Fibroblast of skin of scalp (primary cell): ENCODE data around the gene PRKD2.

Experiments
- DNase-seq: peaks from one replicate; pipeline ENCODE4 v3.0.0-alpha.2; 2013

Gene PRKD2

DNA sequence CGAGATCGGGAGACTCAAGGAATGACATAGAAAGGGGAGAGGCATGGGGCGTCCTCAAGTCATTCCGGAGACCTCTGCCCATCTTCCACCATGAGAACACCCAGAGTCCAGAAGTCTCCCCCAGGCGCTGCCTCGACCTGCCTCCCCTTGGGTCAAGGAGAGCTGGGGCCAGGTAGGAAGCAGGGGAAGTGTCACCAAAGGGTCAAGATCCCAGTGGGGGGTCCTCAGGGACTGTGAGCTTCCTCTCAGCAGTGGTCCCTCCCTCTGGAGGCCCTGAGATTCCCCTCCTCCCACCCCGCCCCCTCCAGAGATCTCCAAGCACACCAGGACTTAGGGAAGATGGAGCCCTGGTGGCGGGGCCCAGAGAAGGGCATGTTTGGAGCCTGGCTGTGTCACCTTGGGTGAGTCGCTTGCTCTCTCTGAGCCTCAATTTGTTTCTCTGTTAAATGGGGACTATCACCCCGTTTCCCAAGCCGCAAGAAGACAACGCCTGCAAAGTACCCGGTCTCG, 56.9 kb downstream of the PRKD2 start:
- peak; percentile 43 for DNase-seq

DNA sequence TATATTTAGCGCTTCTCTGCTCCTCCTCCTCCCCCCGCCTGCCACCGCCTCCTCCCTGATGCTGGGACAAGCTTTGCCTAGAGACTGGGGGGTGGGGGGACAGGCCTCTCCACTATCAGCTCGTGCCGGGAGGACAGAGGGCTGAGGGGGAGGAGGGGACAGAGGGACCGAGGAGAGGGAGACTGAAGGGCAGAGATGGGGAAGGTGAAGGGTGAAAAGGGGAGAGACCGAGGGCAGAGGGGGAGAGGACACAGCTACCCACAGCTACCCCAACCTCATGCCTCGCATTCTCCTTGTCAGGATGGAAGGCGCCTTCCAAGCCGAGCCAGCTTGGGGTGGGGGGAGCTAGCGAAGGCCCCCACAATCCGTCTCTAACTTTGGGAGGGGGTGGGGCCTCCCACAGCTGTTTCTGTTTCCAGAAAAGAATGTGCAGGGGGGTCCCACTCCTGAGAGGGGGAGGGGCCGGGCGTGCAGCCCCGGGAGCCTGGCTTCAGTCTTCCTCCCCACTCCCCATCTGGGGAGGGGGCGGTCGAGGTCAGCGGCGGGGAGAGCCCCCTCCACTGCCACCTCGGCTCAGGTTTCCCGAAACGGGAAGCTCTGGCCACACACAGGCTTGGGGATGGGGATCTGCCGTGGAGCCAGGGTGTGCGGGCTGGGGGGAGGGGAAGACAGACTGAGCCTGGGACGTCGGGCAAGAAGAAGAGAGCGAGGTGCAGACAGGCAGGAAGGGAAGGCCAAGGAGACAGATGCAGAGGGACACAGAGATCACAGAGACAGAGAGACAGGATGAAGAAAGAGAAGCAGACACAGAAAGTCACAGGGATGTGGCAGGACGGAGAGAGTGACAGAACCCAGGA, 57.5 kb downstream of the PRKD2 start:
- peak; percentile 39 for DNase-seq

DNA sequence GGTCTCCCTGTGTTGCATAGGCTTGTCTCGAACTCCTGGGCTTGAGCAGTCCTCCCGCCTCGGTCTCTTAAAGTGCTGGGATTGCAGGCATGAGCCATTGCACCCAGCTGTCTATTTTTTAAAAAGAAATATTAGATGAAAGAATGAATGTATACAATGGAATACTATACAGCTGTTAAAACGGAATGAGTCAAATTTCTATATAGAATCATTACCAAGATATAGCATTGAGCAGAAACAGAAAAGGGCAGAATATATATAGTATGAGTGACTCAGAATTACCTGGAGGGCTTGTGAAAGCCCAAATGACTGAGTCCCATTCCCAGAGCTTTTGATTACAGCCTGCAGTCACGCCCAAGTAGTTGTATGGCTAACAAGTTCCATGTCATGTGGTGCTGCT, 60.4 kb downstream of the PRKD2 start:
- no peak for DNase-seq

DNA sequence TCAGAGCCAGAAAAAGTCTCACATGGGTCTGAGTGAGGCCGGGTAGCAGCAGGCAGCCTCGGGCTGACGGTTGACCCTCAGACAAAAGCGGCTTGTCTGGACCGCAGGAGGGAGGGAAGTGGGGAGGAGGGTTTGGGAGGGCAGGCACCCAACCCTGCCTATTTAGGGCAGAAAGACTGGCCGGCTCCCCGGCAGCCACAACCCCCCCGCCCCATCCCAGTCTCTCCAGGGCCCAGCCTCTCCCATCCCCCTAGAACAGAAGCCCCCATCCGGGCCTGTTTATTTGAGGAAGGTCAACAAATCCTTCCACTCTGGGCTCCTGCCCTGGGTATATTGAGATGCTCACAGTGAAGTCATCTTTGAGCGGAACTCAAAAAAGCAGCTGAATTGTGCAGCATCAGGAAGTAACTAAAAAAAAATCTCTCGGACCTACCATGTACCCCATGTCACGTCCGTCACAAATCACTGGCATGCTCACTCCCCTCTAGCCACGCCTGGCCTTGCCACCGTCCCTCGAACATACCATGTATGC, 62.2 kb downstream of the PRKD2 start:
- no peak for DNase-seq

DNA sequence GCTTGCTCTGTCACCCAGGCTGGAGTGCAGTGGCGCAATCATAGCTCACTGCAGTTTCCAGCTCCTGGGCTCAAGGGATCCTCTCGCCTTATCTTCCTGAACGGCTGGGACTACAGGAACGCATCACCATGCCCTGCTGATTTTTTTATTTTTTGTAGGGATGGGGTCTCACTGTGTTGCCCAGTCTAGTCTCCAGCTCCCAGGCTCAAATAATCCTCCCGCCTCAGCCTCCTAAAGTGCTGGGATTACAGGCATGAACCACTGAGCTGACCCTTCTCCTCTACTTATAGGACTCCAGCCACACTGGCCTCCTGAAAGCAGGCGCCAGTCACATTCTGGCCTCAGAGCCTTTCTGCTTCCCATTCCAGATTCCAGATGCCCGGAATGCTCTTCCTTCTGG, 66.5 kb downstream of the PRKD2 start:
- DNase-seq: no peak

DNA sequence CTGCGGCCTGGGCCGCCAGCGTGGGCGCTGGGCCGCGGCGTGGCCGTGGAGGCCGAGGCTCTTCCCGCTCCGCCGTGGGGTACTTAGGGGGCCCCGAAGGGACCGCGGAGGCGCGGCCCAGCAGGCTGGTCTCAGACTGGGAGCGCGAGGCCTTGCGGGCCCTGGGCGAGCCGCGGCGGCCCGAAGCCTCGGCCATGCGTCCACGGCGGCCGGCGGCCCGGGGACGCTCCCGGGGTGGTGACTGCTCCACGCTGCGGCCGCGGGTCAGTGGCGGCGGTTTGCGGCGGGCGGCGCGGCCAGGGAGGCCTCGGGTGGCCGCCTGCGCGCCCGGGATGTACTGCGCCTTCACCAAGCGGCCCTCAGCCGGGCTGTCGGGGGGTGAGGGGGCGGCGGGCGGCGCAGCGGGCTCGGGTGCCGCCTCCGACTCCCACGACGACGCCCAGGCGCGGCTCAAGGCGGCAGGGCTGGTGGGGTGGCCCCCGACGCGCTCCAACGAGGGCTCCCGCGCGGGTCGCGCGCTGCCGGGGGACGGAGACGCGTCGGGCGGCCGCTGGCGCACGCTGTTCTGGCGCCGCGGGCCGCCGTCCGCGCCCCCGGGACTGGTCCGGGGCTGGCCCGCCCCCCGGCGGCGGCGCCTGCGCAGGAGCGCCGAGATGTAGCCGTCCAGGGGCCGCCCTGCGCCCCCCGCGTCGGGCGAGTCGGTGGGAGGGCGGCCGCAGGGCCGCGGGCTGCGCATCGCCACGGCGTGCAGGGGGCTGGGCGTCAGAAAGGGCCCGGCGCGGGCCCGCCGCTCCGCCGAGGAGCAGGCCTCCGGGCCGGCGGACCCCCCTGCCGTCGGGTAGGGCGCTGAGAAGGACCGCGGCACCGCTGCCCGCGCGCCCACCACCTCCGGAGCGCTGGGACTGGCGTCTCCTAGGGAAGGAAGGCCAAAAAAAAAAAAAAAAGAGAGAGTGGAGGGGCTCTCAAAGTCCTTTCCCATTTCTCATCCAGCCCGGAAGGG, 67.7 kb downstream of the PRKD2 start:
- DNase-seq: no peak

DNA sequence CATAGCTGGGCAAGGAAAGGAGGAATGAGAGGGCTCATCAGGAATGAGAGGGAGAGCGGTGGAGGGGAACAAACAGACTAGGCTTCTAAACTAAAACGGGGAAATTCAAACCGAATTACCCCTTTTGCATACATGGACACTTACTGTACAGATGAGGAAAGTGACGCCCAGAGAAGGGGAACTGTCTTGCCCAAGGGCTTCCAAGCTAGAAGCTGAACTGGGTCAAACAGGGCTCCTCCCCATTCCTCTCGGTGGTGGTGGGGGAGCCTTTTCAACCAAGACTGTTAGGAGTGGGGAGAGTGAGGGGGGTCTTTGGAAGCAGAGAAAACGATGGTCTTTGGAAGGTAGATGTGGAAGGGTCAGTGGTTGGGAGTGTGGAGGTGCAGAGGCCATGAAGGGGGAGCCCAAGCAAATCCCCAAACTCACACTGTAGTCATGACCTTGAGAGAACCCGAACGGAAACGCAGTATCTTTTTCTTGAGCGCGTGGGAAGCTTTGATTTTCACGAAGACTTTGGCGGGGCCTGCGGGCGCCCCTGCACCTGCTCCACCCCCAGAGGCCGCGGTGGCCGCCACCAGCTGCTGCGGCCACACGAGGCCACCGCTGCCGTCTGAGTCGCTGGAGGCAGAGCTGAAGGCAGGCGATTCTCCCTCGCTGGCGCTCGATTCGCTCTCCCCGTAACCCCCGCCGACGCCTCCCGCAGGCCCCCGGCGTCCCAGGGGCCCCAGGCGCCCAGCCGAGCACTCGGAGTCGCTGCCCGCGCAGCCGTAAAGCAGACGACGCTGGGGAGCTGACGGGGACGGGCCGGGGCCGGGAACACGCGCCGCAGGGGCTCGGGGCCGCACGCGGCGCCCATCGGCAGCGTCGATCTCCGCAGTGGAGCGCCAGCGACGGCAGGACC, 68.6 kb downstream of the PRKD2 start:
- DNase-seq: no peak

DNA sequence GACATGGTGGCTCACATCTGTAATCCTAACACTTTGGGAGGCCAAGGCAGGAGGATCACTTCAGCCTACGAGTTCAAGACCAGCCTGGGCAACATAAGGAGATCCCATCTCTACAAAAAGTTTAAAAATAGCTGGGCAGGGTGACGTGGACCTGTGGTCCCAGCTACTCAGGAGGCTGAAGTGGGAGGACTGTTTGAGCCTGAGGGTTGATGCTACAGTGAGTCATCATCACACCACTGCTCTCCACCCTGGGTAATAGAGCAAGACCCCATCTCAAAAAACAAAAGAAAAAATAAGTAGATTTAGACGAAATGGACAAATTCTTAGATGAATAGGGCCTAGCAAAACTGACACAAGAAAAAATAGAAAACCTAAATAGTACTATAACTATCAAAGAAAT, 70.5 kb downstream of the PRKD2 start:
- no peak for DNase-seq

DNA sequence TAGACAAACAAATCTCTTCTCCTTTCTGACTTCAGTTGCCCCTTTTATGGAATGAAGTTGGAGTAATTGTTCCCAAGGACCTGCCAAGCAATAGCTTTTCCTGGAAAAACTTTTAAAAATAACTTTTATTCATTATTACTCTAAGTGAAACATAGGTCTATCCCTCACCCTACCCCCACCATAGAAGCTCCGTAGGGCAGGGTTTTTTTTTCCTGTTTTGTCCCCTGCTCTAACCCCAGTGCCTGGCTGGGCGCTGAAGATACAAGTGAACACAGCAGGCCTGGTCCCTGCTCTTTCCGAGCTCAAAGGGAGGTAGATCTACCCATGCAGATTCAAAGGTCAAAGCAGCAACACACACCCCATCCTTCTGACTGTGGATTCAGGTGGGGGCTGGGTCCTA, 72.2 kb downstream of the PRKD2 start:
- DNase-seq: no peak

DNA sequence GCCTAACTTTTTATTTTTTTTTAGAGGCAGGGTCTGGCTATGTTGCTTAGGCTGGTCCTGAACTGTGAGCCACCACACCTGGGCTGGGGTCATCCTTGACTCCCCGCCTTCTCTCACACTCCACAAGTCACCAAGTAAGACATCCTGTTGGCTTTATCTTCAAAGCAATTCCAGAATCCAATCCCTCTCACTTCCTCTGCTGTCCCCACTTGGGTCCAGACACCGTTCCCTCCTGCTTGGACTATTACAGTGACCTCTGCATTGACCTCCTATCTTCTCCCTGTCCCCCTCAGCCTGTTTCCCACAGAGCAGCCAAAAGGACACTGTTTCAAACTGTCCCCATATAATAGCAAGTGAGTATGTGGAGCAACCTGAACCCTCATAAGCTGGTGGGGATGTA, 76.3 kb downstream of the PRKD2 start:
- no peak for DNase-seq

DNA sequence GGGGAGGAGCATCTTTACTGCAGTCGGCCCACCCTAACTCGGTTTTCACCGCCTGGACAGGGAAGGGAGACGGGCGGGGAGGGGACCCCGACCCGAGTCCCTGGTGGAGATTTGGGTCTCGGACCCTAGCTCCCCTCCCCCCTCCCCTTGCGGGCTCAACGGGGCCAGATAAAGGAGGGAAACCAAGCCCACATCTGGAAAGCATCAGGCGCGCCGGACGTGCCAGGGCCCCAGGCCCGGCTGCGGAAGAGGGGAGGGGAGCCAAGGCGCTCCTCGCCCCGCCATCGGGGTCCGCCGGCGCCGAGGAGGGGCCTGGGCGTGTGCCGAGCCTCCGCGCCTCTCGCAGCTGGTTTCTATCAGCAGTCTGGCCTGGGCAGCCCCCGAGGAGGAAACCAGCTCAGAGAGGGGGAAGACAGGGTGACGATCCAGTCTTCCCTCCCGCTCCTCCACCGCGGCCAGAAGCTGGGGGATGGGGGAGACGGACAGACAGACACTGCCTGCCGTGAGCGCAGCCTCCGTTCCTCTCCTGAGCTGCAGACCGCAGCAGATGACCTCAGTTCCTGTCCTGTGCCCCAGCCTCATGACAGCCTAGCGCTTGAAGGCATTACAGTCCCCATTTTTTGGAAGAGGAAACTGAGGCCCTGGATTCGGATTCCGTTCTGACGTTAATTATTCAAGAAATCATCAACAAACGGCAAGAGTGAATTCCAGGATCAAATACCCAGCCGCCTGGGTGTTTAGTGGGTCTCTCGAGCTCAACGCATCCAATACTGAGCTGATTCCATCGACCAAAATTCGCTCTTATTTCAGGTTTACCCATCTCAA, 77.3 kb downstream of the PRKD2 start:
- DNase-seq: peak; percentile 85

DNA sequence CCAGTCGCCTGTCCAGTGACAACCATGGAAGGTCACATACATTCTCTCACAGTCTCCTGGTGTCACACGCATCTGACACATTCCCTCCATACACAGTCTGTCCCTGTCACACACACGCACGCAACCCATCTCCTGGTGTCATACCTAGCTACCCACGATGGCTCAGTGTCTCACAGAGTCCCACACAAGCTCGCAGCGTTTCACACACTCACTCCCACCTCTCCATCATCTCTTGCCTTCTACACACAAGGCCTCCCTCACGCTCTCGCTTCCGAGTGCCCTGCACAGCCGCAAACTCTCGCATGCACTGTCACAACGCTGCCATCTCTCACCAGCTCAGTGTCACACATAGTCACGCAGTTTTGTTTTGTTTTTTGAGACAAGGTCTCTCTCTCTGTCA, 79.7 kb downstream of the PRKD2 start:
- no peak for DNase-seq

DNA sequence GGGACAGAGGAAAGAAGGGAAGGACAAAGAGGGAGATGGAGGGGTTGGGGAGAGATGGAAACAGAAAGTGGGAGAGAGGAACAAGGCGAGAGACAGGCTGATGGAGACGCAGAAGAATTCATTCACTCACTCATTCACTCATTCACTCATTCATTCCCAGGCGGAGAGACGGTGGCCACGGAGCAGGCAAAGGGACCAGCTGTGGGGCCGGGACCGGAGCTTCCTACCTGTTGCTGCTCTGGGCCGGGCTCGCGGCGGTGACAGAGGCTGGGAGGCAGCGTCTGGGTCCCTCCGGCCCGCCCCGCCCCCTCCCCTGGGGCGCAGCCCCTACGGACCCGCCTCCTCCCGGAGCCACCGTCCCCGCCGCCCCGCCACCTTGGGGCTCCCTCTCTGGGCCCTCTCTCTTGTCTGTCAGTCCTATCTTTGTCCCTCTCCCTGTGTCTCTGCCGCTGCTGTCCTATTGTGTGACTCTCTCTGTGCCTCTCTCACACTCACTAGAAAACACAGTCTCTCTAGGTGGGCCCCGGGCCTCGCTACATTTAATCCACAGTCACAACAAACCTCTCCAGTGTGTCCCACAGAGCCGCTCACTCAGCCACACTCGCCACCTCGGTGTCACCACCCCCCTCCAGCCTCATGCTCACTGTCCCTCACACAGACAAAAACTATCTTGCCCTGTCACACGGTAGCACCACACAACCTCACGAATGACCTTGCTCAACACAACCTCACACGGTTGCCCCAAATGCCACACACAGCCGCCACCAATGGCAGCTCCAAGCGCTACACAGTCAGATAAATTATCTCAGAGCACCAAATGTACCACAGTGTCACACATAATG, 80.8 kb downstream of the PRKD2 start, which contains the start of gene GNG8:
TSS of gene GNG8 (minus strand) at position 283 of the 842 bp plus-strand sequence. CDS start 1,520 bp downstream, outside the sequence.
- DNase-seq: no peak

DNA sequence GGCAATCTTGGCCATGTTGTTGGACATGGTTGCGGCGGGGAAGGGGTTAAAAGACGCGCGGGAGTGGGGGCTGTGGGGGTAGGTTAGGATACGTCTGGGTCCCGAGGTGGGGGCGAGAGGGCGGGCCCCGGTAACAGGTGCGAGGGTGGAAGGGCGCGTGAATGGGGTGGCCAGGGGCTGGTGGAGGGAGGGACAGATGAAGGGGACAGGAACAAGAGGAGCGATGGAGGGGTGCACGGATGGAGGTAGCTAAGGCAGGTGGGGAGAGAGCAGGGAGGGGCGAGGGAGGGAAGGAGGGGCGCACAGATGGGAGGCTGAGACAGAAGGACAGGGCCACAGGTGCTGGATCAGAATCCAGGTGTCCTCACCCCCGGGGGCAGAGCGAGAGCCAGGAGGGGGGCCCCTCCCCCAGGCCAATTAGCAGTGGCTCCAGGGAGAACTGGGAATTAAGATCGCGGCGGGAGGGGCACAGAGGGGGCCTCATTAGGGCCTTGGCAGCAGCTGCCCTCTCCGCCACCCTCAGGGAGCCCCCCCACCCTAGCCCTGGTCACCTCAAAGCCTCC, 82.2 kb downstream of the PRKD2 start:
- no peak for DNase-seq

DNA sequence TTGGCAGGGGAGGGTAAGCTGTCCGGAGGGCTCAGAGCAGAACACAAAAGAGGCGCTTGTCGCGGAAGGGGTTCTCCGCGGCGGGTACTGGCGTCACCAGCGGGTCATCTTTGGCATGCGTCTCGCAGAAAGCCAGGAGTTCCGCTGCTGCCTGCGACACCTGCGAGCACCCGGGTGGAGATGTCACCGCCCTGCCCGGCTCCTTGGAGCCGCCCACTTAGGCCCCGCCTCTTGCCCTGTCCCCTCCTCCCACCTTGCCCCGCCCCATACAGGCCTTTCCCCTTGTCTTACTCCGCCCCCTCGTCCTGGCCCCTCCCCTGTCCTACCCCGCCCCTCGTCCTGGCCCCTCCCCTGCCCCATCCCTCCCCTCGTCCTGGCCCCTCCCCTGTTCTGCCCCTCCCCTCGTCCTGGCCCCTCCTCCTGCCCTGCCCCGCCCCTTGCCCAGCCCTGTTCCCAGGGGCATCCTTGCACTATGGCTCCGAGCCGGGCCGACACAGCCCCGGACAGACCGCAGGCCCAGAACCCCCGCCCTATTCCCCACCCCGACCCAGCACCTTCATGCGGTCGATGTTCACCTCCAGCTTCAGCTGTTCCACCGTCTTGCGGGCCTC, 82.8 kb downstream of the PRKD2 start:
- peak; percentile 91 for DNase-seq

DNA sequence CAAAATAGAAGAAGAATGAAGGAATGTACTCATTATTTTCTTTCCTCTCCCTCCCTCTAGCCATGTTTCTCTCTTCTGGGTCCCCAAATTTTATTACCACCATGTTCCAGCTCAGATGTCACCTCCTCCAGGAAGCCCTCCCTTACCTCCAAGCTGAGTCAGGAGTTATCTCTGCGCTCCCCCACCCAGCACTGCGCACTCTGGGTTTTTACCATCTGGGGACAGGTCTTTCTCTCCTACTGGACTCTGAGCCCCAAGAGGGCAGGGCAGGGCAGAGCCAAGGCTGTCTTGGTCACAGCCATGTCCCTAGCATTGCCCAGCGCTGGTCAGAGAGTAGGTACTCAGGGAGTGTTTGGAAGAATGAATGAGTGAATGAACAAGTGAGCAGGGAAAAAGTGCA, 83.8 kb downstream of the PRKD2 start:
- no peak for DNase-seq

DNA sequence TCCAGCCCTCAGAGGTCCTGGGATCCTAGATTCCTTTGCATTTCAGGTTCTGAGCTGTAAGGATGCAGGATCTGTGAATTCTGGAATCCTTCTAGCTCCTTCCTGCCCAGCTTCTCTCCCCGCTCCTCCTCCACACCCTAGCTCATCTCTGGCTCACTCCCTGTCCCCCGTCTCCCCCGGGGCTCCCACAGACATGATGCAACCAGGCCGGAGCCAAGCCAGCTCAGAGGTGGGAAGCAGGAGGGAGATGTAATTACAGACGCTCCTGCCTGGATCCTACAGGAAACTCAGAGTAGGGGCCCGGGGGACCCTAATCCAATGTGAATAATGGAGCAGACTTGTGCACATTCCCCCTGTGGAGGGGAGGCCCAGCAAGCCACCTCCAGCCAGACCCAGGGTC, 85.4 kb downstream of the PRKD2 start:
- peak; percentile 80 for DNase-seq

DNA sequence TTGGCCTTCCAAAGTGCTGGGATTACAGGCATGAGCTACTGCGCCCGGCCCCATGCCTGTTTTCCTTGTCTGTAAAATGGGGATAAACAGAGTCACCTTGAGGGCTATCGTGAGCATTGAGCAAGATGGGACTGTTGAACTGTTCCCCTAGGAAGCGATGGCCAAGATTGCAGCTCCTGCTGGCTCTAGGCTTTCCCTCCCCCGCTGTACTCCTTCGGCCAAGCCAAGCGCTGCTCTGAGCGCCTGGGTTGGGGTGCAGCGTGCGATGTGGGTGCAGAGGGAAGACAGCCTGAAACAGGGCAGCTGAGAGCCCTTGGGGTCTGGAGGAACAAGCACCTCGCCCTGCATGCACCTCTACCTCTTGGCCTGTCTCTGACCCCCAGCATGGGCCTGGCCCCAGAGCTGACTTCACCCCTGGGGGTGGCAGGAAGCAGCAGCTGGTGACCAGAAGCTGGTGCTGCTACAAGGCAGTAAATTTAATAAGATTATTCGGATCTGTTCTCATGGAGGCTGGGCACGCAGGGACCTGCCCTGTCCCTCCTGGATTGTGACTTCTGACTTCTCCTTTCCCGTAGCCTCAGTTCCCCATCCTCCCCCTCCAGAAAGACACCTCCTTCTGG, 86.2 kb downstream of the PRKD2 start:
- DNase-seq: no peak
